Epithelial cell of esophagus (primary cell): Measurements from ENCODE around the gene NCK2.

Source experiments
- DNase-seq: peaks from one replicate; pipeline ENCODE4 v3.0.0; 2010; ENCODE audit warnings: low read depth
- H3K4me3 ChIP-seq: 2 replicates; pipeline ENCODE4 v1.5.1; 2011; ENCODE audit warnings: mild to moderate bottlenecking, low read length, control low read depth
- CTCF ChIP-seq: IDR thresholded peaks from 2 replicates; pipeline ENCODE4 v1.5.1; 2011; ENCODE audit warnings: low read depth, mild to moderate bottlenecking, low read length, control low read depth, inconsistent platforms; ENCODE audit not compliant: insufficient read depth; ENCODE audit errors: missing control alignments

The NCK2 gene

DNA sequence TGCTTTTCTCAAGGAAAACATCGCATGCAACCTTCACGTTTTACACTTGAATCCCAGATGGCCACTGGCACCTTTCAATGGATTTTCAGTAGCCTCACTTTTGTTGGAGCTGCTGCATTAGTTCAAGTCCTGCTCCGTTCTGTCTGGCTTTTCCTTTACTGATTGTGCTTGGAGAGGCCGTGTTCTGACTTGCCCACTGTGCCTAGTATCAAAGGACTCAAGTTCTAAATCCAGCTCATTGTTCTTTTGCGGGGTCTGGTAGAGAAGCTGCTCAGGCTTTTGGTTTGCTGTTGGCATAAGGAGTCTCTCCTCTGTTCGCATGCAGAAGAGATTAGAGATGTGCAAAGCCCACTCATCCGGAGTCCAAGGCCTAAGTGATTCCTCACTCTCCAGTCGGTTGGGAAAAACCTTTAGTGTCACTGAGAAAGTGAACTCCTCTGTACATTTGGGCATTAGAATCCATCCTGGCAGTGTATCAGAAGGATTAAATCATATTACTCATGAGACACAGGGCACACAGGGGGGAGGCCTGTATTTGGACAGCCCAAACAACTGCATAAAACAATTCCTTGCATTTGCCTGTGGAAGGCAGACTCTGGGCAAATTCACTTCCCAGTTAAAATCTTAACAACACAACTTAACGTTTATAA, 69.7 kb downstream of the NCK2 start:
- no peak overlapping the region for H3K4me3 ChIP-seq
- TF ChIP-seq CTCF: no peak
- peak; percentile 68 for DNase-seq

- TF ChIP-seq CTCF: no peak
- H3K4me3 ChIP-seq: no peak overlapping the region
- DNase-seq: no peak
Observed at GRCh38 chr2:105815401-105815800, 70.7 kb downstream of the NCK2 start.

DNA sequence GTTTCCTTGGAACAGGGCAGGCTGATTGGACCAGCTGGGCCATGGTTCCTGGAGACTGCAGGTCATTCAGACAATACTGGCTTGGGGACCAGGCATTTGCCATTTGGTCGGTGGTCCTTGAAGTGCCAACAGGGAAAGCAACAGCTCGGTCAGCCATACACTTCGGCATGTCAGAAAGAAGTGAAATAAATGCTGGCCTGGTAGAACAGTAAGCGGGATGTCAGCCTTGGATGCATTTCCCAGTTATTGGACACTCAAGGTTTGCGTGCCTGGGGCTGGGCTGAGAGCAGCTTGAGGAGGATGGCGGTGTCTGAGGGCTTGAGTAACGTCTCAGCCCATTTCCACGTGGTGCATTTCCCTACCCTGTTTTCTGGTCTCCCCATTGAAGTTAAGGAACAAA, 75.4 kb downstream of the NCK2 start:
- no peak overlapping the region for H3K4me3 ChIP-seq
- no peak for TF ChIP-seq CTCF
- no peak for DNase-seq

DNA sequence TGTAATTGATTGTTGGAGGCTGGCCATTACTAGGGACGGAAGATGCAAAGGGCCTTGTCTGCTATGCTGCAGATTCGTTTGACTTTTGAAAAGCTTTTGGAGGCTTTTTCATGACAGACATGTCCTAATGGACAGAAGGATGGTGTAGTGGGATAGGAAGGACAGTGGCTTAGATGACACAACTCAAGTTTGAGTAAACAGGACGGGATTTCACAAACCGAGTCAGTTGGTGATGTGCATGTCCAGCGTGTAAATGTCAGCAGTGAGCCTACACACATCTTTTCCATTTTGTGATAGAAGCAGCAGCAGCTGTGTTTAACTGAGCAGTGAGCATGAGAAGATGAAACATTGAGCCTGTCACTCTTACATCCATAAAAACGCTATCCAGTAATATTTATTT, 76.0 kb downstream of the NCK2 start:
- H3K4me3 ChIP-seq: no peak overlapping the region
- no peak for DNase-seq
- no peak for TF ChIP-seq CTCF

GRCh38 chr2:105821428-105822125, 76.9 kb downstream of the NCK2 start:
- no peak for DNase-seq
- TF ChIP-seq CTCF: no peak
- H3K4me3 ChIP-seq: no peak overlapping the region

- no peak for TF ChIP-seq CTCF
- H3K4me3 ChIP-seq: no peak overlapping the region
- no peak for DNase-seq
Observed at GRCh38 chr2:105822186-105822585, 77.5 kb downstream of the NCK2 start.

- no peak for DNase-seq
- no peak for TF ChIP-seq CTCF
- H3K4me3 ChIP-seq: no peak overlapping the region
Observed at GRCh38 chr2:105824446-105824845, 79.7 kb downstream of the NCK2 start.
